Smooth muscle cell (in vitro differentiated cells): ENCODE measurements around the gene GUK1. TPM values are rescaled to one million over a fixed set of nuclear protein-coding genes. Genes with fewer than 3 reads are reported as not detected.

Experiments used
- DNase-seq: peaks from one replicate; lab custom pipeline; 2025; ENCODE audit not compliant: unreplicated experiment; lab: John Stamatoyannopoulos, UW
- H2AFZ ChIP-seq: fragments of 200-600 bp; sonication (generic); 2 replicates; pipeline ENCODE4 v1.6.0; 2016; ENCODE audit warnings: antibody characterized with exemption, low read depth, mild to moderate bottlenecking
- H3F3A ChIP-seq: fragments of 200-600 bp; sonication (generic); 2 replicates; pipeline ENCODE4 v1.6.0; 2017; ENCODE audit warnings: antibody characterized with exemption, low read depth
- H3K27ac ChIP-seq: fragments of 200-600 bp; sonication (generic); 2 replicates; pipeline ENCODE4 v1.5.1; 2016; ENCODE audit warnings: low read depth, mild to moderate bottlenecking
- H3K27me3 ChIP-seq: fragments of 200-600 bp; sonication (generic); 2 replicates; pipeline ENCODE4 v1.6.1; 2016; ENCODE audit warnings: low read depth, mild to moderate bottlenecking
- H3K36me3 ChIP-seq: fragments of 200-600 bp; sonication (generic); 2 replicates; pipeline ENCODE4 v1.5.1; 2016; ENCODE audit warnings: low read depth
- H3K4me1 ChIP-seq: fragments of 200-600 bp; sonication (generic); 2 replicates; pipeline ENCODE4 v1.5.1; 2016; ENCODE audit warnings: low read depth
- H3K4me2 ChIP-seq: fragments of 200-600 bp; sonication (generic); 2 replicates; pipeline ENCODE4 v1.6.0; 2016; ENCODE audit warnings: mild to moderate bottlenecking
- H3K4me3 ChIP-seq: fragments of 200-600 bp; sonication (generic); 2 replicates; pipeline ENCODE4 v1.5.1; 2016; ENCODE audit warnings: mild to moderate bottlenecking
- H3K79me2 ChIP-seq: fragments of 200-600 bp; sonication (generic); 2 replicates; pipeline ENCODE4 v1.6.0; 2016; ENCODE audit warnings: low read depth, mild to moderate bottlenecking
- H3K9ac ChIP-seq: fragments of 200-600 bp; sonication (generic); 2 replicates; pipeline ENCODE4 v1.6.0; 2016; ENCODE audit warnings: low read depth
- H3K9me3 ChIP-seq: fragments of 200-600 bp; sonication (generic); replicated peaks from 2 replicates; pipeline ENCODE4 v1.5.1; 2016; ENCODE audit warnings: low read depth
- H4K20me1 ChIP-seq: fragments of 200-600 bp; sonication (generic); 2 replicates; pipeline ENCODE4 v1.6.0; 2016; ENCODE audit warnings: low read depth
- CTCF ChIP-seq: fragments of 200-600 bp; sonication (generic); IDR thresholded peaks from 2 replicates; pipeline ENCODE4 v1.5.1; 2017; ENCODE audit warnings: borderline replicate concordance, mild to moderate bottlenecking, antibody characterized with exemption; ENCODE audit not compliant: insufficient read depth, poor library complexity, severe bottlenecking
- WGBS: methylation state at CpG from one replicate; pipeline ENCODE4 v1.1.7; 2016; ENCODE audit warnings: low lambda C conversion rate; 5-methylcytosine and 5-hydroxymethylcytosine counted together
- polyA plus RNA-seq: library from polyadenylated mRNA; unstranded; fragments of >200 nt; fragmentation: Nextera tagmentation; extraction: Ambion mirVana; gene quantifications from 2 replicates; pipeline ENCODE4 v1.2.1, GENCODE V29; 2016
- total RNA-seq: library from RNA; depleted of rRNA; stranded (reverse); fragments of >200 nt; gene quantifications from 2 replicates; pipeline ENCODE4 v1.2.3, GENCODE V29; 2014

GUK1 gene
- total and polyA plus RNA-seq, 2 experiments from 2014 or later: 205 to 465 TPM

- no peaks in the 10 kb centered on the region for H3F3A ChIP-seq
- WGBS: 97% methylated on average over 15 of the region's 16 CpGs
- no peak overlapping the region for H3K9ac ChIP-seq
- peaks cover 11% of the 10 kb centered on the region for H3K4me1 ChIP-seq
- H2AFZ ChIP-seq: no peak overlapping the region
- peaks cover 67% of the 10 kb centered on the region for H4K20me1 ChIP-seq
- no peaks in the 10 kb centered on the region for H3K36me3 ChIP-seq
- no peaks in the 10 kb centered on the region for H3K9me3 ChIP-seq
- H3K27me3 ChIP-seq: no peaks in the 10 kb centered on the region
- no peak overlapping the region for H3K4me3 ChIP-seq
- peak overlapping the region; percentile 9 for H3K27ac ChIP-seq
- peaks cover 56% of the 10 kb centered on the region for H3K79me2 ChIP-seq
- H3K4me2 ChIP-seq: peak overlapping the region; percentile 98
- no peak for TF ChIP-seq CTCF
- DNase-seq: no peak
Measured at GRCh38 chr1:228142155-228142691, 2.1 kb downstream of the GUK1 start.

GRCh38 chr1:228142701-228143136 is 2.6 kb downstream of the GUK1 start:
- no peak overlapping the region for H3K4me3 ChIP-seq

GRCh38 chr1:228143480-228144192 is 3.6 kb downstream of the GUK1 start:
- H4K20me1 ChIP-seq: peaks cover 81% of the 10 kb centered on the region
- no peaks in the 10 kb centered on the region for H3K9me3 ChIP-seq
- 96% methylated on average over 12 of the region's 12 CpGs for WGBS
- no peak for TF ChIP-seq CTCF
- no peaks in the 10 kb centered on the region for H3K36me3 ChIP-seq
- no peaks in the 10 kb centered on the region for H3K27me3 ChIP-seq
- no peak overlapping the region for H3K9ac ChIP-seq
- no peaks in the 10 kb centered on the region for H3F3A ChIP-seq
- no peak overlapping the region for H3K4me2 ChIP-seq
- no peak overlapping the region for H3K4me3 ChIP-seq
- peaks cover 11% of the 10 kb centered on the region for H3K4me1 ChIP-seq
- H3K27ac ChIP-seq: no peak overlapping the region
- no peak for DNase-seq
- H3K79me2 ChIP-seq: peaks cover 56% of the 10 kb centered on the region
- H2AFZ ChIP-seq: no peak overlapping the region

More at GRCh38 chr1:228142701-228143136, 2.6 kb downstream of the GUK1 start:
- H2AFZ ChIP-seq: no peak overlapping the region
- no peaks in the 10 kb centered on the region for H3F3A ChIP-seq
- H3K4me1 ChIP-seq: peaks cover 11% of the 10 kb centered on the region
- H4K20me1 ChIP-seq: peaks cover 72% of the 10 kb centered on the region
- H3K27me3 ChIP-seq: no peaks in the 10 kb centered on the region
- no peaks in the 10 kb centered on the region for H3K36me3 ChIP-seq
- peaks cover 56% of the 10 kb centered on the region for H3K79me2 ChIP-seq
- DNase-seq: no peak
- no peak for TF ChIP-seq CTCF
- H3K9me3 ChIP-seq: no peaks in the 10 kb centered on the region
- WGBS: 95% methylated on average over 8 of the region's 11 CpGs
- H3K27ac ChIP-seq: no peak overlapping the region
- no peak overlapping the region for H3K9ac ChIP-seq
- peak overlapping the region; percentile 98 for H3K4me2 ChIP-seq
